GM12878 (cell line): ENCODE results near the gene PHLDA2. TPM values are rescaled to one million over a fixed set of nuclear protein-coding genes. Genes with fewer than 3 reads are reported as not detected.
"Not testable (repeated sequence)": the region's sequence is repeated elsewhere in the genome, so short reads cannot be mapped to it uniquely, and the experiment has no call there.

Source experiments
- ATAC-seq: fragments of 200-7000 bp; cut with Tn5 transposase; 3 replicates; pipeline ENCODE4 v1.9.1; 2020; ENCODE audit warnings: mild to moderate bottlenecking, moderate library complexity
- BruUV-seq: library from RNA; stranded (reverse); fragments of 400-500 nt; replicated peaks from 2 replicates; lab custom pipeline; 2021; lab: Mats Ljungman, UMichigan
- CTCF ChIA-PET: fragments of 300-600 bp; sonication (Branson Sonifier 250); formaldehyde crosslinking; extraction: SDS; loops from one replicate; lab custom pipeline; 2021; ENCODE audit warnings: inconsistent platforms; lab: Yijun Ruan, JAX
- POLR2A ChIA-PET: fragments of 350-600 bp; formaldehyde crosslinking; extraction: SDS; loops from one replicate; lab custom pipeline; 2021; ENCODE audit warnings: inconsistent platforms; lab: Charles Lee
- RAD21 ChIA-PET: fragments of 300-600 bp; sonication (Branson Sonifier 250); formaldehyde crosslinking; loops from one replicate; lab custom pipeline; 2023; ENCODE audit warnings: antibody characterized with exemption; ENCODE audit not compliant: unreplicated experiment; lab: Charles Lee
- SMC1A ChIA-PET: fragments of 300-600 bp; sonication (Branson Sonifier 250); formaldehyde crosslinking; loops from one replicate; lab custom pipeline; 2023; ENCODE audit not compliant: unreplicated experiment, uncharacterized antibody; lab: Charles Lee
- DNase-seq: peaks from one replicate; pipeline ENCODE4 v3.0.0-alpha.2; 2011; ENCODE audit warnings: low read depth, low spot score
- FAIRE-seq: peaks from 3 replicates; lab custom pipeline; 2011; peaks lifted over from hg19 to GRCh38; lab: Jason Lieb, UNC
- H2AFZ ChIP-seq: 2 replicates; pipeline ENCODE4 v1.6.0; 2011; ENCODE audit warnings: low read depth, low read length, control low read depth; ENCODE audit not compliant: control insufficient read depth
- H3K27ac ChIP-seq: 2 replicates; pipeline ENCODE4 v1.5.1; 2011; ENCODE audit warnings: control low read depth; ENCODE audit not compliant: control insufficient read depth, insufficient read depth
- H3K27me3 ChIP-seq, 2 experiments: replicated peaks in 1 of 2; 2 replicates each; pipeline versions ENCODE4 v1.6.0 to v1.6.1; 2011; ENCODE audit warnings: low read length in 1 of 2; ENCODE audit not compliant: control insufficient read depth in 2 of 2, insufficient read depth in 2 of 2
- H3K36me3 ChIP-seq, 2 experiments: 2 replicates each; pipeline ENCODE4 v1.5.1; 2011; ENCODE audit warnings: low read length in 1 of 2; ENCODE audit not compliant: control insufficient read depth in 2 of 2, insufficient read depth in 2 of 2
- H3K4me1 ChIP-seq: 2 replicates; pipeline ENCODE4 v1.6.1; 2011; ENCODE audit warnings: mild to moderate bottlenecking, low read length, moderate library complexity, mixed read lengths; ENCODE audit not compliant: control insufficient read depth, insufficient read depth
- H3K4me2 ChIP-seq: 2 replicates; pipeline ENCODE4 v1.6.0; 2011; ENCODE audit warnings: control low read depth; ENCODE audit not compliant: control insufficient read depth, insufficient read depth
- H3K4me3 ChIP-seq: fragments of 200-600 bp; sonication (generic); 2 replicates; pipeline ENCODE4 v1.5.1; 2016
- H3K79me2 ChIP-seq: 2 replicates; pipeline ENCODE4 v1.6.0; 2011; ENCODE audit warnings: low read length; ENCODE audit not compliant: control insufficient read depth, insufficient read depth
- H3K9ac ChIP-seq: 2 replicates; pipeline ENCODE4 v1.8.0; 2011; ENCODE audit warnings: low read length, control low read depth, mixed read lengths; ENCODE audit not compliant: control insufficient read depth, insufficient read depth
- H3K9me3 ChIP-seq: replicated peaks from 3 replicates; pipeline ENCODE4 v1.5.1; 2011; ENCODE audit warnings: mild to moderate bottlenecking, low read length; ENCODE audit not compliant: control insufficient read depth, insufficient read depth
- H4K20me1 ChIP-seq: 2 replicates; pipeline ENCODE4 v1.6.0; 2011; ENCODE audit not compliant: control insufficient read depth, insufficient read depth
- BACH1 ChIP-seq: fragments of 450-650 bp; IDR thresholded peaks from 2 replicates; pipeline ENCODE4 v1.6.1; 2017; ENCODE audit warnings: mild to moderate bottlenecking, borderline replicate concordance
- RELB ChIP-seq: fragments of 450-650 bp; IDR thresholded peaks from 2 replicates; pipeline ENCODE4 v1.6.1; 2017; ENCODE audit warnings: low read depth, mild to moderate bottlenecking, moderate library complexity
- WGBS: methylation state at CpG from one replicate; pipeline ENCODE4 v1.1.6; 2016; ENCODE audit warnings: low lambda C conversion rate; ENCODE audit not compliant: insufficient replicate concordance, insufficient coverage; ENCODE audit errors: missing lambda C conversion rate; 5-methylcytosine and 5-hydroxymethylcytosine counted together
- in situ Hi-C: fragments of 300-500 bp; cut with MboI; formaldehyde crosslinking; loops from 9 replicates; pipeline ENCODE4 v1.14.3; 2018; ENCODE audit warnings: mixed read lengths
- intact Hi-C: fragments of 100-400 bp; cut with micrococcal nuclease; formaldehyde crosslinking; loops from one replicate; pipeline ENCODE4 v1.14.2; 2022; ENCODE audit not compliant: unreplicated experiment
- polyA plus RNA-seq, 11 experiments: library from polyadenylated mRNA; depleted of rRNA in 4 of 11; unstranded in 6 of 11; stranded (reverse) in 5 of 11; fragments of >200 nt; fragmentation: Nextera tagmentation in 4 of 11; fragmentation: Illumina TruSeq in 1 of 11; extraction: Ambion mirVana in 4 of 11; extraction: Trizol in 1 of 11; gene quantifications; 1 replicate in 1 of 11; 2 replicates in 10 of 11; pipeline versions ENCODE4 v1.2.1 to v1.2.3, GENCODE V29; 2011 to 2016; ENCODE audit warnings: inconsistent platforms in 2 of 11, missing spikeins in 2 of 11, low read depth in 1 of 11
- total RNA-seq, 4 experiments: library from RNA; depleted of rRNA in 3 of 4; stranded (reverse); fragments of >200 nt in 3 of 4; fragmentation: Illumina TruSeq in 1 of 4; extraction: Trizol in 1 of 4; gene quantifications; 2 replicates each; pipeline versions ENCODE4 v1.2.1 to v1.2.3, GENCODE V29; 2013 to 2021

The PHLDA2 gene
- total and polyA plus RNA-seq, 10 of the 15 experiments (the other 5 are each of a cell fraction or from before 2014, with no cell fraction given): 0.15 to 0.49 (median 0.16) TPM; not detected in 7

- H3K27me3 ChIP-seq: not testable (repeated sequence)
- TF ChIP-seq BACH1: peak; percentile 91
- peak; percentile 89 for TF ChIP-seq RELB
- TF ChIP-seq, all 136 proteins: peak for 2; not testable (repeated sequence) for 134
- H3K9ac ChIP-seq, ATAC-seq, H4K20me1 ChIP-seq, H3K9me3 ChIP-seq, H3K4me3 ChIP-seq, BruUV-seq, H3K4me1 ChIP-seq, in situ Hi-C loops, H3K36me3 ChIP-seq, H3K4me2 ChIP-seq, DNase-seq, RAD21 ChIA-PET, SMC1A ChIA-PET, POLR2A ChIA-PET, H3K27ac ChIP-seq, CTCF ChIA-PET, H3K79me2 ChIP-seq, H2AFZ ChIP-seq, FAIRE-seq: not testable (repeated sequence)
- intact Hi-C loops: loop anchor here (10.0 kb wide), 1 partner anchor 156 kb away; no protein-coding TSS in a partner anchor
- 94% methylated on average over 19 of the region's 20 CpGs for WGBS
Observed at GRCh38 chr11:2938458-2939418, 9.5 kb upstream of the PHLDA2 start.
